Measurements from ENCODE around the gene RAB44. TPM values are rescaled to one million over a fixed set of nuclear protein-coding genes. Genes with fewer than 3 reads are reported as not detected.
"Not testable (repeated sequence)": the region's sequence is repeated elsewhere in the genome, so short reads cannot be mapped to it uniquely, and the experiment has no call there.

Gene RAB44
- polyA plus RNA-seq, 1 experiment = not detected

GRCh38 chr6:36651659-36652379, 45.8 kb upstream of the RAB44 start:
- Histone ChIP-seq H3K9me3 (ENCODE audit: control insufficient read depth, insufficient read depth, low read length) (no peaks in the 10 kb centered on the region), H3K4me3 (ENCODE audit: low read depth, low read length) (no peak overlapping the region), H3K27ac (ENCODE audit: low read depth, low read length) (no peak overlapping the region), H3K27me3 (ENCODE audit: control insufficient read depth, insufficient read depth, low read length) (no peaks in the 10 kb centered on the region)
- ChIA-PET POLR2A (no interaction called here), CTCF (interaction anchor here (1.5 to 1.8 kb wide), 2 partner anchors 28 to 37 kb away, joined by 4 to 6 read pairs; no protein-coding TSS in a partner anchor)
- TF ChIP-seq CTCF (IDR thresholded peaks at IDR 0.05; ENCODE audit: low read depth, low read length) = no peak
- DNase-seq (ENCODE audit: low read depth, low spot score) = no peak

GRCh38 chr6:36654469-36654868, 43.2 kb upstream of the RAB44 start:
- H3K9me3 ChIP-seq (ENCODE audit: control insufficient read depth, insufficient read depth, low read length); H3K27me3 ChIP-seq (ENCODE audit: control insufficient read depth, insufficient read depth, low read length); H3K27ac ChIP-seq (ENCODE audit: low read depth, low read length); H3K4me3 ChIP-seq (ENCODE audit: low read depth, low read length); DNase-seq (ENCODE audit: low read depth, low spot score): not testable (repeated sequence)
- ChIA-PET CTCF (interaction anchor here (0.7 kb wide), 1 partner anchor 232 kb away, joined by 6 read pairs; no protein-coding TSS in a partner anchor), POLR2A (interaction anchor here (1.4 kb wide), 1 partner anchor 24 kb away, joined by 6 read pairs; the partner anchor contains the start of gene CDKN1A)

GRCh38 chr6:36655085-36655724, 42.4 kb upstream of the RAB44 start:
- no peak overlapping the region for H3K27ac ChIP-seq (ENCODE audit: low read depth, low read length)
- no peak overlapping the region for H3K4me3 ChIP-seq (ENCODE audit: low read depth, low read length)
- no peaks in the 10 kb centered on the region for H3K27me3 ChIP-seq (ENCODE audit: control insufficient read depth, insufficient read depth, low read length)
- CTCF ChIA-PET = no interaction called here
- H3K9me3 ChIP-seq (ENCODE audit: control insufficient read depth, insufficient read depth, low read length) = no peaks in the 10 kb centered on the region
- POLR2A ChIA-PET = interaction anchor here (1.4 kb wide), 1 partner anchor 24 kb away, joined by 6 read pairs; the partner anchor contains the start of gene CDKN1A
- TF ChIP-seq CTCF (IDR thresholded peaks at IDR 0.05; ENCODE audit: low read depth, low read length) = no peak
- no peak for DNase-seq (ENCODE audit: low read depth, low spot score)

- H3K27ac ChIP-seq (ENCODE audit: low read depth, low read length) = no peak overlapping the region
- ChIA-PET CTCF (interaction anchor here (1.0 kb wide), 1 partner anchor 8 kb away, joined by 3 read pairs; no protein-coding TSS in a partner anchor), POLR2A (no interaction called here)
- no peak for TF ChIP-seq CTCF (IDR thresholded peaks at IDR 0.05; ENCODE audit: low read depth, low read length)
- H3K27me3 ChIP-seq (ENCODE audit: control insufficient read depth, insufficient read depth, low read length) = no peaks in the 10 kb centered on the region
- H3K9me3 ChIP-seq (ENCODE audit: control insufficient read depth, insufficient read depth, low read length) = no peaks in the 10 kb centered on the region
- DNase-seq (ENCODE audit: low read depth, low spot score) = no peak
- H3K4me3 ChIP-seq (ENCODE audit: low read depth, low read length) = no peak overlapping the region
These were observed 41.2 kb upstream of the RAB44 start for GRCh38 chr6:36656441-36656840.

GRCh38 chr6:36657271-36657670, 40.4 kb upstream of the RAB44 start:
- CTCF ChIA-PET = no interaction called here
- no peak for TF ChIP-seq CTCF (IDR thresholded peaks at IDR 0.05; ENCODE audit: low read depth, low read length)
- H3K27ac ChIP-seq (ENCODE audit: low read depth, low read length) = no peak overlapping the region
- no peak overlapping the region for H3K4me3 ChIP-seq (ENCODE audit: low read depth, low read length)
- H3K27me3 ChIP-seq (ENCODE audit: control insufficient read depth, insufficient read depth, low read length) = no peaks in the 10 kb centered on the region
- no peaks in the 10 kb centered on the region for H3K9me3 ChIP-seq (ENCODE audit: control insufficient read depth, insufficient read depth, low read length)
- POLR2A ChIA-PET = no interaction called here
- DNase-seq (ENCODE audit: low read depth, low spot score) = no peak
